ENCODE data around the gene TRIM45.

- TF ChIP-seq CTCF (IDR thresholded peaks at IDR 0.05): no peak
- no peak for TF ChIP-seq POLR2A (IDR thresholded peaks at IDR 0.05)
- TF ChIP-seq POLR2AphosphoS5 (IDR thresholded peaks at IDR 0.05): no peak
These were observed 3.4 kb downstream of the TRIM45 start for GRCh38 chr1:117118137-117118536.

All from stomach (tissue), 4 donors.